Measurements from ENCODE around the gene PLCB4.
A peak's percentile ranks its signal among the peaks of the same experiment; 100 is the strongest.

PLCB4 gene

GRCh38 chr20:9117548-9117947 is 48.7 kb downstream of the PLCB4 start:
- no peak overlapping the region for H3K27ac ChIP-seq
- no peaks in the 10 kb centered on the region for H3K27me3 ChIP-seq (ENCODE audit: insufficient read depth, low read depth, severe bottlenecking)
- no peaks in the 10 kb centered on the region for H3K9me3 ChIP-seq (ENCODE audit: severe bottlenecking)
- no peak overlapping the region for H3K4me3 ChIP-seq (ENCODE audit: low read depth, low read length)
- DNase-seq = no peak
- TF ChIP-seq CTCF (IDR thresholded peaks at IDR 0.05; ENCODE audit: low read depth, low read length) = no peak
- H3K36me3 ChIP-seq = no peaks in the 10 kb centered on the region

- Histone ChIP-seq H3K27me3 (ENCODE audit: insufficient read depth, low read depth, severe bottlenecking) (no peaks in the 10 kb centered on the region), H3K4me3 (ENCODE audit: low read depth, low read length) (no peak overlapping the region), H3K27ac (no peak overlapping the region), H3K36me3 (no peaks in the 10 kb centered on the region), H3K9me3 (ENCODE audit: severe bottlenecking) (no peaks in the 10 kb centered on the region)
- TF ChIP-seq CTCF (IDR thresholded peaks at IDR 0.05; ENCODE audit: low read depth, low read length) = no peak
- DNase-seq = peak; percentile 9
Measured at GRCh38 chr20:9119776-9120175, 50.9 kb downstream of the PLCB4 start.

GRCh38 chr20:9121211-9121610 is 52.3 kb downstream of the PLCB4 start:
- no peak for TF ChIP-seq CTCF (IDR thresholded peaks at IDR 0.05; ENCODE audit: low read depth, low read length)

GRCh38 chr20:9122571-9122970 is 53.7 kb downstream of the PLCB4 start:
- no peak overlapping the region for H3K4me3 ChIP-seq (ENCODE audit: low read depth, low read length)
- no peaks in the 10 kb centered on the region for H3K27me3 ChIP-seq (ENCODE audit: insufficient read depth, low read depth, severe bottlenecking)
- no peak overlapping the region for H3K27ac ChIP-seq
- no peak for TF ChIP-seq CTCF (IDR thresholded peaks at IDR 0.05; ENCODE audit: low read depth, low read length)
- no peaks in the 10 kb centered on the region for H3K9me3 ChIP-seq (ENCODE audit: severe bottlenecking)
- no peaks in the 10 kb centered on the region for H3K36me3 ChIP-seq
- no peak for DNase-seq

More at GRCh38 chr20:9121211-9121610, 52.3 kb downstream of the PLCB4 start:
- Histone ChIP-seq H3K27ac (no peak overlapping the region), H3K27me3 (ENCODE audit: insufficient read depth, low read depth, severe bottlenecking) (no peaks in the 10 kb centered on the region), H3K36me3 (no peaks in the 10 kb centered on the region), H3K9me3 (ENCODE audit: severe bottlenecking) (no peaks in the 10 kb centered on the region), H3K4me3 (ENCODE audit: low read depth, low read length) (no peak overlapping the region)
- no peak for DNase-seq

- Histone ChIP-seq H3K9me3 (ENCODE audit: severe bottlenecking) (no peaks in the 10 kb centered on the region), H3K27ac (no peak overlapping the region), H3K36me3 (no peaks in the 10 kb centered on the region), H3K4me3 (ENCODE audit: low read depth, low read length) (no peak overlapping the region), H3K27me3 (ENCODE audit: insufficient read depth, low read depth, severe bottlenecking) (no peaks in the 10 kb centered on the region)
- no peak for TF ChIP-seq CTCF (IDR thresholded peaks at IDR 0.05; ENCODE audit: low read depth, low read length)
- no peak for DNase-seq
Measured at GRCh38 chr20:9126527-9126926, 57.6 kb downstream of the PLCB4 start.

GRCh38 chr20:9128568-9128967 is 59.7 kb downstream of the PLCB4 start:
- Histone ChIP-seq H3K27me3 (ENCODE audit: insufficient read depth, low read depth, severe bottlenecking) (no peaks in the 10 kb centered on the region), H3K9me3 (ENCODE audit: severe bottlenecking) (peaks cover 4% of the 10 kb centered on the region), H3K4me3 (ENCODE audit: low read depth, low read length) (no peak overlapping the region), H3K36me3 (no peaks in the 10 kb centered on the region), H3K27ac (no peak overlapping the region)
- DNase-seq = no peak
- TF ChIP-seq CTCF (IDR thresholded peaks at IDR 0.05; ENCODE audit: low read depth, low read length) = no peak
